H9 (cell line): ENCODE data around the gene GALT. TPM values are rescaled to one million over a fixed set of nuclear protein-coding genes. Genes with fewer than 3 reads are reported as not detected.

Experiments used
- DNase-seq: peaks from one replicate; pipeline ENCODE4 v3.0.0-alpha.2; 2017
- H2AFZ ChIP-seq: one replicate; pipeline ENCODE4 v1.6.1; 2013; ENCODE audit warnings: mild to moderate bottlenecking, low read length, control low read depth, moderate library complexity
- H2AK5ac ChIP-seq: 2 replicates; pipeline ENCODE4 v1.6.1; 2013; ENCODE audit warnings: low read length, control low read depth, mixed read lengths; ENCODE audit not compliant: insufficient read length
- H2BK120ac ChIP-seq: one replicate; pipeline ENCODE4 v1.6.1; 2013; ENCODE audit warnings: low read depth, mild to moderate bottlenecking, low read length, control low read depth, inconsistent platforms; ENCODE audit not compliant: poor library complexity, severe bottlenecking
- H2BK12ac ChIP-seq: 2 replicates; pipeline ENCODE4 v1.6.1; 2013; ENCODE audit warnings: low read length, control low read depth, mixed read lengths, low read depth; ENCODE audit not compliant: insufficient read length
- H2BK15ac ChIP-seq: 2 replicates; pipeline ENCODE4 v1.6.1; 2013; ENCODE audit warnings: low read depth, low read length, control low read depth
- H2BK20ac ChIP-seq: one replicate; pipeline ENCODE4 v1.6.1; 2013; ENCODE audit warnings: low read depth, mild to moderate bottlenecking, low read length, control low read depth, inconsistent platforms; ENCODE audit not compliant: poor library complexity, severe bottlenecking
- H2BK5ac ChIP-seq: 2 replicates; pipeline ENCODE4 v1.6.1; 2013; ENCODE audit warnings: low read length, control low read depth, mixed read lengths; ENCODE audit not compliant: insufficient read length
- H3K14ac ChIP-seq: 2 replicates; pipeline ENCODE4 v1.6.1; 2013; ENCODE audit warnings: low read length, control low read depth; ENCODE audit not compliant: insufficient read depth
- H3K18ac ChIP-seq: 2 replicates; pipeline ENCODE4 v1.6.1; 2013; ENCODE audit warnings: low read depth, mild to moderate bottlenecking, mixed read lengths, low read length, control low read depth; ENCODE audit not compliant: insufficient read length
- H3K23ac ChIP-seq: 2 replicates; pipeline ENCODE4 v1.6.1; 2013; ENCODE audit warnings: low read length, control low read depth, mixed read lengths, low read depth; ENCODE audit not compliant: insufficient read length
- H3K23me2 ChIP-seq: 2 replicates; pipeline ENCODE4 v1.6.1; 2013; ENCODE audit warnings: low read depth, mild to moderate bottlenecking, mixed read lengths, low read length, control low read depth; ENCODE audit not compliant: insufficient read length, poor library complexity, severe bottlenecking
- H3K27ac ChIP-seq: 2 replicates; pipeline ENCODE4 v1.5.1; 2013; ENCODE audit warnings: low read length, control low read depth, mixed read lengths, low read depth; ENCODE audit not compliant: insufficient read length
- H3K27me3 ChIP-seq: 2 replicates; pipeline ENCODE4 v1.6.1; 2013; ENCODE audit warnings: low read length, control low read depth, inconsistent platforms; ENCODE audit not compliant: insufficient read depth
- H3K4ac ChIP-seq: 2 replicates; pipeline ENCODE4 v1.6.1; 2013; ENCODE audit warnings: low read depth, mild to moderate bottlenecking, control low read depth, inconsistent platforms, low read length, moderate library complexity
- H3K4me1 ChIP-seq: 2 replicates; pipeline ENCODE4 v1.6.1; 2013; ENCODE audit warnings: low read length, control low read depth, inconsistent platforms; ENCODE audit not compliant: insufficient read depth
- H3K4me2 ChIP-seq: 2 replicates; pipeline ENCODE4 v1.6.1; 2013; ENCODE audit warnings: low read length, control low read depth, mixed read lengths; ENCODE audit not compliant: insufficient read length, insufficient read depth
- H3K56ac ChIP-seq: 2 replicates; pipeline ENCODE4 v1.6.1; 2013; ENCODE audit warnings: low read depth, mild to moderate bottlenecking, mixed read lengths, low read length, control low read depth; ENCODE audit not compliant: insufficient read length
- H3K79me1 ChIP-seq: 2 replicates; pipeline ENCODE4 v1.6.1; 2013; ENCODE audit warnings: low read depth, mild to moderate bottlenecking, moderate library complexity, low read length, control low read depth, inconsistent platforms; ENCODE audit not compliant: insufficient read depth, poor library complexity, severe bottlenecking
- H3K79me2 ChIP-seq: 2 replicates; pipeline ENCODE4 v1.6.1; 2013; ENCODE audit warnings: low read length, control low read depth, inconsistent platforms; ENCODE audit not compliant: insufficient read depth
- H3K9ac ChIP-seq: 2 replicates; pipeline ENCODE4 v1.6.1; 2013; ENCODE audit warnings: low read length, control low read depth, mixed read lengths; ENCODE audit not compliant: insufficient read length; ENCODE audit errors: extremely low read depth
- H3K9me3 ChIP-seq: one replicate; pipeline ENCODE4 v1.6.1; 2013; ENCODE audit warnings: low read depth, low read length, inconsistent platforms; ENCODE audit not compliant: control insufficient read depth
- H3T11ph ChIP-seq: one replicate; pipeline ENCODE4 v1.6.1; 2013; ENCODE audit warnings: mild to moderate bottlenecking, low read length, control low read depth, inconsistent platforms
- H4K20me1 ChIP-seq: one replicate; pipeline ENCODE4 v1.6.1; 2013; ENCODE audit not compliant: control insufficient read depth, insufficient read length, insufficient read depth
- H4K5ac ChIP-seq: 2 replicates; pipeline ENCODE4 v1.6.1; 2013; ENCODE audit warnings: low read depth, mild to moderate bottlenecking, mixed read lengths, low read length, control low read depth; ENCODE audit not compliant: insufficient read length
- H4K8ac ChIP-seq: replicated peaks from 2 replicates; pipeline ENCODE4 v1.6.1; 2013; ENCODE audit warnings: low read length, control low read depth, mixed read lengths, low read depth; ENCODE audit not compliant: insufficient read length
- H4K91ac ChIP-seq: 2 replicates; pipeline ENCODE4 v1.6.1; 2013; ENCODE audit warnings: low read depth, mild to moderate bottlenecking, moderate library complexity, mixed read lengths, low read length, control low read depth; ENCODE audit not compliant: insufficient read length
- H3K27ac Mint-ChIP-seq, 3 experiments: 2 replicates in 2 of 3; 3 replicates in 1 of 3; pipeline ENCODE4 v1.8.0; 2020 to 2021; ENCODE audit warnings: mixed read lengths in 3 of 3, mild to moderate bottlenecking in 1 of 3, moderate library complexity in 1 of 3
- H3K27me3 Mint-ChIP-seq: 2 replicates; pipeline ENCODE4 v1.8.0; 2021; ENCODE audit warnings: low read depth, mild to moderate bottlenecking, moderate library complexity, mixed read lengths
- H3K36me3 Mint-ChIP-seq, 3 experiments: 2 replicates in 2 of 3; 3 replicates in 1 of 3; pipeline ENCODE4 v1.8.0; 2020 to 2021; ENCODE audit warnings: low read depth in 3 of 3, mixed read lengths in 3 of 3; ENCODE audit not compliant: insufficient read depth in 1 of 3
- H3K4me1 Mint-ChIP-seq, 2 experiments: 2 replicates each; pipeline ENCODE4 v1.8.0; 2020; ENCODE audit warnings: mixed read lengths in 2 of 2
- H3K4me3 Mint-ChIP-seq, 2 experiments: 2 replicates in 1 of 2; 3 replicates in 1 of 2; pipeline ENCODE4 v1.8.0; 2020 to 2021; ENCODE audit warnings: mild to moderate bottlenecking in 2 of 2, mixed read lengths in 2 of 2, moderate library complexity in 1 of 2
- H3K9me3 Mint-ChIP-seq, 2 experiments: 2 replicates in 1 of 2; 3 replicates in 1 of 2; pipeline ENCODE4 v1.8.0; 2020; ENCODE audit warnings: mild to moderate bottlenecking in 2 of 2, mixed read lengths in 2 of 2, moderate library complexity in 1 of 2
- WGBS: extraction: QIAGEN DNeasy Blood & Tissue Kit; methylation state at CpG from one replicate; pipeline ENCODE4 v1.1.7; 2013; ENCODE audit warnings: missing lambda C conversion rate, low lambda C conversion rate, mixed read lengths; ENCODE audit not compliant: insufficient read length; ENCODE audit errors: extremely low coverage; 5-methylcytosine and 5-hydroxymethylcytosine counted together
- total RNA-seq: library from RNA; stranded (reverse); gene quantifications from 2 replicates; pipeline ENCODE4 v1.2.1, GENCODE V29; 2021
- TF ChIP-seq, protein P1 (sequence below): fragments of 200-600 bp; sonication (generic); conservative IDR thresholded peaks from 3 replicates; pipeline ENCODE4 v1.8.0; 2021; ENCODE audit warnings: antibody characterized with exemption, mild to moderate bottlenecking

The GALT gene
- total RNA-seq, 1 experiment from 2014 or later, result 41.5 TPM

DNA sequence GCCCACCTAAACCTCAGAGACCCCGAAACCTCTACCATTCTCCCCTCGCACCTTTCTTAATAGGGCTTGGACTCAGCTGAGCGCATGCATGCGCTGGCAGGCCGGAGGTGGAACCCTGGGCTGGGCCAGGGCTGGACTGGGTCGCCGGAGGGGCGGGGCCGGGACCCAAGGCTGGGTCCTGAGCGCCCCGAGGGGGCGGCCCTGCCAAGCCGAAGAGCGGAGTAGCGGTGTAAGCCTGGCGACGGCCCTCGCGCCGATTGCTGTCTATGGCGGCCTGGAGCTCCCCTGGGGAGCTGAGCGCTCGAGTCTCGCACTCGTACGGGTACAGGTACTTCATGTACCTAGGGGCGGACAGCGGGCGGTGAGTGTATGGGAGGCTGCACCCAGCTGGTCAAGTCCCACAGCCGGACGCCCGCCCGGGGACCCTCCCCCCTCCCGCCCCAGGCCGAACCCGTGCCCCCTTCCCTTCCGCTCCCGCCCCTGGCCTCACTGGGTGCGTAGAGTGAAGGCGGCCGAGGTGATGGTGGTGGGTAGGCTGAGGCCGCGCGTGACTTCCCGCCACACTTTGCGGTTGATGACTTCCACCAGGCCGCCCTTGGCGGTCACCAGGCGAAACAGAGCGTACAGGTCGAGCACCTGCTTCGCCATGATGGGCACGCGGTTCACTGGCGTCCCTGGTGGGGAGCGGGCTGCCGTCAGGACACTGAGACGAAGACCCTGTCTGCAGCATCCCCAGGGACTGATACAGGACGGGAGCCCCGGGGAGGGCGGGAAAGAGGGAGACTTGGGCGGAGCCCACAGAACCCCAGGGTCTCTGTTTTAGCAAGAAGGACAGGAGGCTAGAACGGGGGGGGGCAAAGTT lies 22.9 kb upstream of the GALT start:
- Histone ChIP-seq H2BK12ac (no peak overlapping the region), H3K79me1 (no peaks in the 10 kb centered on the region), H3K79me2 (no peaks in the 10 kb centered on the region), H2BK15ac (no peak overlapping the region), H3K4ac (no peak overlapping the region), H3K4me1 (0 out of 2 replicates have a peak, but pooled peaks cover 3% of the 10 kb centered on the region), H2BK5ac (no peak overlapping the region), H2AK5ac (no peak overlapping the region), H3K9me3 (no peaks in the 10 kb centered on the region), H3K4me2 (no peak overlapping the region), H2AFZ (no peak overlapping the region), H2BK120ac (no peak overlapping the region), H3K9ac (no peak overlapping the region), H4K8ac (no peak overlapping the region), H3K56ac (no peak overlapping the region), H3K23me2 (peaks cover 9% of the 10 kb centered on the region), H3K27me3 (peaks cover 35% of the 10 kb centered on the region), H2BK20ac (no peak overlapping the region), H3K18ac (no peak overlapping the region), H4K91ac (no peak overlapping the region), H4K20me1 (no peaks in the 10 kb centered on the region), H3K27ac (no peak overlapping the region), H3K14ac (no peak overlapping the region; the same call in 1 of the 2 replicates), H3T11ph (no peak overlapping the region), H3K23ac (no peak overlapping the region), H4K5ac (no peak overlapping the region)
- TF ChIP-seq, protein P1, sequence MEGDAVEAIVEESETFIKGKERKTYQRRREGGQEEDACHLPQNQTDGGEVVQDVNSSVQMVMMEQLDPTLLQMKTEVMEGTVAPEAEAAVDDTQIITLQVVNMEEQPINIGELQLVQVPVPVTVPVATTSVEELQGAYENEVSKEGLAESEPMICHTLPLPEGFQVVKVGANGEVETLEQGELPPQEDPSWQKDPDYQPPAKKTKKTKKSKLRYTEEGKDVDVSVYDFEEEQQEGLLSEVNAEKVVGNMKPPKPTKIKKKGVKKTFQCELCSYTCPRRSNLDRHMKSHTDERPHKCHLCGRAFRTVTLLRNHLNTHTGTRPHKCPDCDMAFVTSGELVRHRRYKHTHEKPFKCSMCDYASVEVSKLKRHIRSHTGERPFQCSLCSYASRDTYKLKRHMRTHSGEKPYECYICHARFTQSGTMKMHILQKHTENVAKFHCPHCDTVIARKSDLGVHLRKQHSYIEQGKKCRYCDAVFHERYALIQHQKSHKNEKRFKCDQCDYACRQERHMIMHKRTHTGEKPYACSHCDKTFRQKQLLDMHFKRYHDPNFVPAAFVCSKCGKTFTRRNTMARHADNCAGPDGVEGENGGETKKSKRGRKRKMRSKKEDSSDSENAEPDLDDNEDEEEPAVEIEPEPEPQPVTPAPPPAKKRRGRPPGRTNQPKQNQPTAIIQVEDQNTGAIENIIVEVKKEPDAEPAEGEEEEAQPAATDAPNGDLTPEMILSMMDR, result no peak
- peaks cover 0 to 3% of the 10 kb centered on the region in 2 experiments; a peak in 2 of 5 replicates for H3K9me3 Mint-ChIP-seq
- H3K27me3 Mint-ChIP-seq, result peaks cover 59% of the 10 kb centered on the region
- no peak for DNase-seq
- H3K4me3 Mint-ChIP-seq, result peak overlapping the region in 1 of 2 experiments; percentile 63; a peak in 1 of 5 replicates
- H3K36me3 Mint-ChIP-seq, result no peaks in the 10 kb centered on the region; a peak in 2 of 7 replicates
- peaks cover 17 to 32% of the 10 kb centered on the region in 2 experiments for H3K4me1 Mint-ChIP-seq
- no peak overlapping the region for H3K27ac Mint-ChIP-seq
- whole genome bisulfite sequencing, result no CpG with 5 or more reads among the region's 63 CpGs
